ENCODE results near the gene EYA2. TPM values are rescaled to one million over a fixed set of nuclear protein-coding genes. Genes with fewer than 3 reads are reported as not detected.

The EYA2 gene
- polyA plus RNA-seq, 1 donor (not counting 4 experiments of a cell fraction or from before 2014, with no cell fraction given): not detected

DNA sequence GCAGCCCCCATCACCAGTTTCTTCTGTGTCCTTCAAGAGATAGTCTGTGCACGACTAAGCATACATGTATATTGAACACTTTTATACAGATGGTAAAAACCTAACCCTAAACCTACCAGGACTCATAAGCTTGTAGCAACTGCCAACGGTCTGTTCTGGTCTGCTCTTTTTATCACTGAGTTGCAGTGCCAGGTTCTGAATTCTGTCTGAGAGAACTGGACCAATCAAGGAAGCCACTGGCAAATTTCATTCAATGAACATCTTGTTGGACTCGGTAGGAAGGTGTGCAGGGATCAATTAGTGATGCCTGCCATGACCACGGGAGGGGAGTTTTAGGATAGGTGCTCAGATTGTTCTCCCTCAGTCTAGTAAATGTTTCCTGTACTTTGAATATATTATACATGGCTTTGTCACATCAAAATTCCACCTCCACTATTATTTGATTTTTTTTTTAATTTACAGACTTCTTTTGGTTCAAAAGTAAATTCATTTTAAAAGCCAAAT lies 146.8 kb downstream of the EYA2 start:
- no peaks in the 10 kb centered on the region for H3K79me2 ChIP-seq (ENCODE audit: control insufficient read depth, insufficient read depth, low read length)
- no peak overlapping the region for H3K4me2 ChIP-seq (ENCODE audit: control insufficient read depth, extremely low read depth, insufficient read depth, low read depth, low read length)
- H3K4me1 ChIP-seq (ENCODE audit: control insufficient read depth, extremely low read depth, insufficient read depth, low read length): no peaks in the 10 kb centered on the region
- H3K4me3 ChIP-seq (ENCODE audit: control insufficient read depth in 2 of 3, extremely low read depth in 1 of 3, insufficient read depth in 2 of 3, low read depth in 1 of 3, low read length in 3 of 3): no peak overlapping the region
- DNase-seq (ENCODE audit: low read depth, low spot score) (no peak), FAIRE-seq (no peak)
- dilution Hi-C loops (cut with MboI; ENCODE audit: extremely low pct_ligation_motif_present, low sequenced_read_pairs): no loop called here
- no peak overlapping the region for H3K9ac ChIP-seq (ENCODE audit: control insufficient read depth, extremely low read depth, insufficient read depth, low read length)
- no peak for TF ChIP-seq EZH2 (IDR thresholded peaks at IDR 0.05; ENCODE audit: low read length)
- TF ChIP-seq, protein P1, sequence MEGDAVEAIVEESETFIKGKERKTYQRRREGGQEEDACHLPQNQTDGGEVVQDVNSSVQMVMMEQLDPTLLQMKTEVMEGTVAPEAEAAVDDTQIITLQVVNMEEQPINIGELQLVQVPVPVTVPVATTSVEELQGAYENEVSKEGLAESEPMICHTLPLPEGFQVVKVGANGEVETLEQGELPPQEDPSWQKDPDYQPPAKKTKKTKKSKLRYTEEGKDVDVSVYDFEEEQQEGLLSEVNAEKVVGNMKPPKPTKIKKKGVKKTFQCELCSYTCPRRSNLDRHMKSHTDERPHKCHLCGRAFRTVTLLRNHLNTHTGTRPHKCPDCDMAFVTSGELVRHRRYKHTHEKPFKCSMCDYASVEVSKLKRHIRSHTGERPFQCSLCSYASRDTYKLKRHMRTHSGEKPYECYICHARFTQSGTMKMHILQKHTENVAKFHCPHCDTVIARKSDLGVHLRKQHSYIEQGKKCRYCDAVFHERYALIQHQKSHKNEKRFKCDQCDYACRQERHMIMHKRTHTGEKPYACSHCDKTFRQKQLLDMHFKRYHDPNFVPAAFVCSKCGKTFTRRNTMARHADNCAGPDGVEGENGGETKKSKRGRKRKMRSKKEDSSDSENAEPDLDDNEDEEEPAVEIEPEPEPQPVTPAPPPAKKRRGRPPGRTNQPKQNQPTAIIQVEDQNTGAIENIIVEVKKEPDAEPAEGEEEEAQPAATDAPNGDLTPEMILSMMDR (optimal IDR thresholded peaks at IDR 0.05 in 1 of 3, IDR thresholded peaks at IDR 0.05 in 1 of 3, conservative IDR thresholded peaks at IDR 0.05 in 1 of 3; ENCODE audit: extremely low read depth in 1 of 3, insufficient read depth in 2 of 3, low read length in 3 of 3): no peak
- H2AFZ ChIP-seq (ENCODE audit: control insufficient read depth, low read length): no peak overlapping the region
- no peaks in the 10 kb centered on the region for H3K36me3 ChIP-seq (ENCODE audit: control insufficient read depth in 2 of 2, extremely low read depth in 1 of 2, insufficient read depth in 2 of 2, low read length in 2 of 2)
- H3K27ac ChIP-seq (ENCODE audit: control insufficient read depth, insufficient read depth, low read length): no peak overlapping the region
- no peaks in the 10 kb centered on the region for H3K9me3 ChIP-seq (ENCODE audit: control insufficient read depth, low read depth, low read length)
- H4K20me1 ChIP-seq (ENCODE audit: control insufficient read depth, extremely low read depth, insufficient read depth, low read length): no peaks in the 10 kb centered on the region
- no peaks in the 10 kb centered on the region for H3K27me3 ChIP-seq (ENCODE audit: control insufficient read depth, extremely low read depth, insufficient read depth, low read length)
- H3K9me1 ChIP-seq (ENCODE audit: control insufficient read depth, extremely low read depth, insufficient read depth, low read length): no peaks in the 10 kb centered on the region

DNA sequence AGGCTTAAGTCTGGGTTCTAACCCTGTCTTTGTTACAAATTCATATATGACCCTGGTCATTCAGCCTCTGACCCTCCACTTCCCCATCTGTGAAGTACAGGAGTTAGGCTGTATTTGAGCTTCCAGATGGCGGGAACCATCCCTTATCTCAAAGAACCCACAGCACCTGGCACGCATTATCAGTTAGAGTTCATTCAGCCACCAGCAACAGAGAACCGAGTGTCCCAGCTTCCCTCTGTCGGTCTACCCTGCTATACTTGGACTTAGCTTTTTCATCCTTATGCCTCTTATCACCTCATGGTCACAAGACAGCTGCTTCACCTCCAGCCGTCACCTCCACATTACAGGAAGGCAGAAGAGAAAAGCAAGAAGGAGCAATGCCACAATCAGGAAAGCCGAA lies 147.8 kb downstream of the EYA2 start:
- dilution Hi-C loops (cut with MboI; ENCODE audit: extremely low pct_ligation_motif_present, low sequenced_read_pairs): no loop called here
- H3K4me2 ChIP-seq (ENCODE audit: control insufficient read depth, extremely low read depth, insufficient read depth, low read depth, low read length): no peak overlapping the region
- H4K20me1 ChIP-seq (ENCODE audit: control insufficient read depth, extremely low read depth, insufficient read depth, low read length): no peaks in the 10 kb centered on the region
- no peaks in the 10 kb centered on the region for H3K9me3 ChIP-seq (ENCODE audit: control insufficient read depth, low read depth, low read length)
- DNase-seq (ENCODE audit: low read depth, low spot score) (no peak), FAIRE-seq (no peak)
- TF ChIP-seq, protein P1 (optimal IDR thresholded peaks at IDR 0.05 in 1 of 3, IDR thresholded peaks at IDR 0.05 in 1 of 3, conservative IDR thresholded peaks at IDR 0.05 in 1 of 3; ENCODE audit: extremely low read depth in 1 of 3, insufficient read depth in 2 of 3, low read length in 3 of 3): no peak
- no peak for TF ChIP-seq EZH2 (IDR thresholded peaks at IDR 0.05; ENCODE audit: low read length)
- no peaks in the 10 kb centered on the region for H3K27me3 ChIP-seq (ENCODE audit: control insufficient read depth, extremely low read depth, insufficient read depth, low read length)
- no peak overlapping the region for H3K9ac ChIP-seq (ENCODE audit: control insufficient read depth, extremely low read depth, insufficient read depth, low read length)
- no peak overlapping the region for H3K27ac ChIP-seq (ENCODE audit: control insufficient read depth, insufficient read depth, low read length)
- no peaks in the 10 kb centered on the region for H3K79me2 ChIP-seq (ENCODE audit: control insufficient read depth, insufficient read depth, low read length)
- no peaks in the 10 kb centered on the region for H3K9me1 ChIP-seq (ENCODE audit: control insufficient read depth, extremely low read depth, insufficient read depth, low read length)
- H3K4me1 ChIP-seq (ENCODE audit: control insufficient read depth, extremely low read depth, insufficient read depth, low read length): no peaks in the 10 kb centered on the region
- no peak overlapping the region for H3K4me3 ChIP-seq (ENCODE audit: control insufficient read depth in 2 of 3, extremely low read depth in 1 of 3, insufficient read depth in 2 of 3, low read depth in 1 of 3, low read length in 3 of 3)
- H3K36me3 ChIP-seq (ENCODE audit: control insufficient read depth in 2 of 2, extremely low read depth in 1 of 2, insufficient read depth in 2 of 2, low read length in 2 of 2): no peaks in the 10 kb centered on the region
- H2AFZ ChIP-seq (ENCODE audit: control insufficient read depth, low read length): no peak overlapping the region
